Measurements from ENCODE around the gene STT3A. TPM values are rescaled to one million over a fixed set of nuclear protein-coding genes. Genes with fewer than 3 reads are reported as not detected.

The STT3A gene
- total RNA-seq, 6 donors from 2014 or later = 41.0 to 131 (median 71.1) TPM

DNA sequence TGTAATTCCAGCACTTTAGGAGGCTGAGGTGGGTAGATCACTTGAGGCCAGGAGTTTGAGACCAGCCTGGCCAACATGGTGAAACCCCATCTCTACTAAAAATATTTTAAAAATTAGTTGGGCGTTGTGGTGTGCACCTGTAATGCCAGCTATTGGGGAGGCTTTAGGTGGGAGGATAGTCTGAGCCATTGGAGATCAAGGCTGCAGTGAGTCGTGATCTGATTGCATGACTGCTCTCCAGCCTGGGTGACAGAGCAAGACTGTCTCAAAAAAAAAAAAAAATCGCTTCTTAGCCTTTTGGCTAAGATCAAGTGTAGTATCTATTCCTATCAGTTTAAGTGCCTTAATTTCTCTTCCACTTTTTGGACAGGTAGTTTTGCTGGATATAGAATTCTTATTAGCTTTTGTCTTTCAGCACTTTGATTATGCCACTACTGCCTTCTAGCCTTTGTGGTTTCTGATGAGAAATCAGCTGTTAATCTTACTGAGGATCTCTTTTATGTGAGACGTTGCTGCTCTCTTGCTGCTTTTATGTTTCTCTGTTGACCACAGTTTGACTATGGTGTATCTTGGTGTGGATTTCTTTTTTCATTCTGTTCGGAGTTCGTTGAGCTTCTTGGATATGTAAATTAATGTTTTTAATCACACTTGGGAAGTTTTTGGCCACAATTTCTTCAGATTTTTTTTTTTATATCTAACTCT, 57.0 kb downstream of the STT3A start:
- no peak overlapping the region for H3K27ac ChIP-seq
- H3K27me3 ChIP-seq = no peaks in the 10 kb centered on the region
- WGBS, 2 donors = 88 to 95% methylated on average over 6 of the region's 6 CpGs
- no peak for DNase-seq
- no peak for ATAC-seq (ENCODE audit: low FRiP score in 2 of 2)
- TF ChIP-seq, protein P1, sequence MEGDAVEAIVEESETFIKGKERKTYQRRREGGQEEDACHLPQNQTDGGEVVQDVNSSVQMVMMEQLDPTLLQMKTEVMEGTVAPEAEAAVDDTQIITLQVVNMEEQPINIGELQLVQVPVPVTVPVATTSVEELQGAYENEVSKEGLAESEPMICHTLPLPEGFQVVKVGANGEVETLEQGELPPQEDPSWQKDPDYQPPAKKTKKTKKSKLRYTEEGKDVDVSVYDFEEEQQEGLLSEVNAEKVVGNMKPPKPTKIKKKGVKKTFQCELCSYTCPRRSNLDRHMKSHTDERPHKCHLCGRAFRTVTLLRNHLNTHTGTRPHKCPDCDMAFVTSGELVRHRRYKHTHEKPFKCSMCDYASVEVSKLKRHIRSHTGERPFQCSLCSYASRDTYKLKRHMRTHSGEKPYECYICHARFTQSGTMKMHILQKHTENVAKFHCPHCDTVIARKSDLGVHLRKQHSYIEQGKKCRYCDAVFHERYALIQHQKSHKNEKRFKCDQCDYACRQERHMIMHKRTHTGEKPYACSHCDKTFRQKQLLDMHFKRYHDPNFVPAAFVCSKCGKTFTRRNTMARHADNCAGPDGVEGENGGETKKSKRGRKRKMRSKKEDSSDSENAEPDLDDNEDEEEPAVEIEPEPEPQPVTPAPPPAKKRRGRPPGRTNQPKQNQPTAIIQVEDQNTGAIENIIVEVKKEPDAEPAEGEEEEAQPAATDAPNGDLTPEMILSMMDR (IDR thresholded peaks at IDR 0.05) = no peak
- TF ChIP-seq POLR2A (IDR thresholded peaks at IDR 0.05) (no peak), POLR2AphosphoS5 (IDR thresholded peaks at IDR 0.05) (no peak), EP300 (IDR thresholded peaks at IDR 0.05) (no peak)
- no peak overlapping the region for H3K4me3 ChIP-seq
- H3K9me3 ChIP-seq = no peaks in the 10 kb centered on the region
- H3K4me1 ChIP-seq = no peaks in the 10 kb centered on the region
- peaks cover 0 to 2% (median 0%) of the 10 kb centered on the region in 4 donors for H3K36me3 ChIP-seq

DNA sequence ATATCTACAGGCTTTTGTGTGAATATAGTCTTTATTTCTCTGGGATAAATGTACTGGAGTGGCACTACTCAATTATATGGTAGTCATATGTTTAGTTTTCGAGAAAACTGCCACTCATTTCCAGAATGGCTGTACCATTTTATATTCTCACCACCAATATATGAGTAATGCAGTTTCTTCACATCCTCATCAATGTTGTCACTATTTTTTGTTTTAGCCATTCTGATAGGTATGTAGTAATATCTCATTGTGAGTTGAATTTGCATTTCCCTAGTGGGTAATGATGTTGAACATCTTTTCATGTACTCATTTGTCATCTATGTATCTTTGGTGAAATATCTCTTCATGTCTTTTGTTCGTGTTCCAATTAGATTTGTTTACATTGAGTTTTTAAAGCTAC, 70.0 kb downstream of the STT3A start:
- 81 to 93% methylated on average over 2 of the region's 2 CpGs for WGBS, 2 donors
- no peaks in the 10 kb centered on the region for H3K9me3 ChIP-seq
- no peaks in the 10 kb centered on the region for H3K27me3 ChIP-seq
- no peak for ATAC-seq (ENCODE audit: low FRiP score in 2 of 2)
- H3K36me3 ChIP-seq = no peaks in the 10 kb centered on the region
- H3K4me1 ChIP-seq = no peaks in the 10 kb centered on the region
- TF ChIP-seq POLR2AphosphoS5 (IDR thresholded peaks at IDR 0.05) (no peak), POLR2A (IDR thresholded peaks at IDR 0.05) (no peak), EP300 (IDR thresholded peaks at IDR 0.05) (no peak)
- TF ChIP-seq, protein P1 (IDR thresholded peaks at IDR 0.05) = no peak
- no peak overlapping the region for H3K27ac ChIP-seq
- no peak overlapping the region for H3K4me3 ChIP-seq
- DNase-seq = no peak

DNA sequence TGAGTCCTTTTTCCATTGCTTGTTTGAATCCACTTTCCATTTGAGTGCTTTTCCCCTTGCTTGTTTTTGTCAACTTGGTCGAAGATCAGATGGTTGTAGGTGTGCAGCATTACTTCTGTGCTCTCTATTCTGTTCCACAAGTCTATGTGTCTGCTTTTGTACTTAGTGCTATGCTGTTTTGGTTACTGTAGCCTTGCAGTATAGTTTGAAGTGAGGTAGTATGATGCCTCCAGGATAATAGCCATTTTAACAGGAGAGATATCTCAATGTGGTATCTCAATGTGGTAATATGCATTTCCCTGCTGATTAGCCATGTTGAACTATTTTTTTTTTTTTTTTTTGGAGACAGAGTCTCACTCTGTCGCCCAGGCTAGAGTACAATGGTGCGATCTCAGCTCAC, 71.3 kb downstream of the STT3A start:
- H3K9me3 ChIP-seq = no peaks in the 10 kb centered on the region
- ATAC-seq (ENCODE audit: low FRiP score in 2 of 2) (no peak), DNase-seq (no peak)
- H3K27ac ChIP-seq = no peak overlapping the region
- no peaks in the 10 kb centered on the region for H3K36me3 ChIP-seq
- no peak overlapping the region for H3K4me3 ChIP-seq
- TF ChIP-seq POLR2A (IDR thresholded peaks at IDR 0.05) (no peak), EP300 (IDR thresholded peaks at IDR 0.05) (no peak), POLR2AphosphoS5 (IDR thresholded peaks at IDR 0.05) (no peak)
- TF ChIP-seq, protein P1 (IDR thresholded peaks at IDR 0.05) = no peak
- H3K4me1 ChIP-seq = no peaks in the 10 kb centered on the region
- no peaks in the 10 kb centered on the region for H3K27me3 ChIP-seq
- WGBS, 2 donors = 93 to 95% methylated on average over 3 of the region's 3 CpGs

DNA sequence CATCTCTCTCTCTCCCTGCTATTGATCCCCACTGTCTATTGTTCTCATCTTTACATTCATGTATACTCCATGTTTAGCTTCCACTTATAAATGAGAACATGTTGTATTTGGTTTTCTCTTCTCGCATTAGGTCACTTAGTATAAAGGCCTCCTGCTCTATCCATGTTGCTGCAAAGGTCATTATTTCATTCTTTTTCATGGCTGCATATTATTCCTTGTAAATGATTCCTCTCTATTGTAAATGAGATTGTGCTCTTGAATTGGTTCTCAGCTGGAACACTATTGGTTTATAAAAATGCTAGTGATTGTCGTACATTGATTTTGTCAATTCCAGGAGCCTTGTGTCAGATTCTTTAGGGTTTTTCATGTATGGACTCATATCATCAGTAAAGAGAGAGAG, 74.5 kb downstream of the STT3A start:
- no peak for TF ChIP-seq POLR2AphosphoS5 (IDR thresholded peaks at IDR 0.05)
- TF ChIP-seq EP300 (IDR thresholded peaks at IDR 0.05) = no peak
- TF ChIP-seq, protein P1 (IDR thresholded peaks at IDR 0.05) = no peak
- no peak for TF ChIP-seq POLR2A (IDR thresholded peaks at IDR 0.05)
- no peak overlapping the region for H3K4me3 ChIP-seq
- no peaks in the 10 kb centered on the region for H3K9me3 ChIP-seq
- ATAC-seq (ENCODE audit: low FRiP score in 2 of 2) (no peak), DNase-seq (no peak)
- H3K4me1 ChIP-seq = no peaks in the 10 kb centered on the region
- no peaks in the 10 kb centered on the region for H3K27me3 ChIP-seq
- WGBS, 2 donors = 93 to 96% methylated on average over 2 of the region's 2 CpGs
- H3K36me3 ChIP-seq = no peaks in the 10 kb centered on the region
- no peak overlapping the region for H3K27ac ChIP-seq

DNA sequence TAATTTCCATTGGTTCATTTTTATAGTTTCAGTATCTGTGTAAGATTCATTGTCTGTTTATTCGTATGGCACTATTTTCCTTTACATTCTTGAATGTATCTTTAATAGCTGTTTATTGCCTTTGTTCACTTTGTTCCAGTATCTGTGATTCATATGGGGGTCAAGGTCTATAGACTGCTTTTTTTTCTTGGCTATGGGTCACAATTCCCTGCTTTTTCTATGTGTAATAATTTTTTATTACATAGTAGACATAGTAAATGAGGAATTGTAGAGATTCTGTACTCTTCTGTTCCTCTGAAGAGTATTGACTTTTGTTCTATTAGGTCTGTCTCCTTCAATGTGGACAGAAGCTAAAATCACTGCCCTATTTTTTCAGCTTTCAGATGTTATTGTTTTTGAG, 77.5 kb downstream of the STT3A start:
- no peak overlapping the region for H3K4me3 ChIP-seq
- no peak for ATAC-seq (ENCODE audit: low FRiP score in 2 of 2)
- no peaks in the 10 kb centered on the region for H3K9me3 ChIP-seq

More for the DNA sequence above, 77.5 kb downstream of the STT3A start:
- TF ChIP-seq POLR2A (IDR thresholded peaks at IDR 0.05) = no peak
- TF ChIP-seq, protein P1 (IDR thresholded peaks at IDR 0.05) = no peak
- no peak for TF ChIP-seq EP300 (IDR thresholded peaks at IDR 0.05)
- no peak for TF ChIP-seq POLR2AphosphoS5 (IDR thresholded peaks at IDR 0.05)
- WGBS, 2 donors = 91 to 97% methylated on average over 1 of the region's 1 CpG
- no peaks in the 10 kb centered on the region for H3K27me3 ChIP-seq
- DNase-seq = no peak
- no peaks in the 10 kb centered on the region for H3K36me3 ChIP-seq
- no peak overlapping the region for H3K27ac ChIP-seq
- no peaks in the 10 kb centered on the region for H3K4me1 ChIP-seq
